Trophoblast cell (in vitro differentiated cells and primary cell): ENCODE data around the gene FAM227B. TPM values are rescaled to one million over a fixed set of nuclear protein-coding genes. Genes with fewer than 3 reads are reported as not detected.
A peak's percentile ranks its signal among the peaks of the same experiment; 100 is the strongest.
"Not testable (repeated sequence)": the region's sequence is repeated elsewhere in the genome, so short reads cannot be mapped to it uniquely, and the experiment has no call there.

Experiments
- DNase-seq, 2 donors: peaks; one replicate each; pipeline ENCODE4 v3.0.0-alpha.2; 2016
- H2AFZ ChIP-seq: 2 replicates; pipeline ENCODE4 v1.6.1; 2013; ENCODE audit warnings: low read length, moderate library complexity, mild to moderate bottlenecking; ENCODE audit not compliant: insufficient read depth, poor library complexity
- H2AK5ac ChIP-seq: 2 replicates; pipeline ENCODE4 v1.6.1; 2013; ENCODE audit warnings: mild to moderate bottlenecking, low read length
- H2BK120ac ChIP-seq: 2 replicates; pipeline ENCODE4 v1.6.1; 2013; ENCODE audit warnings: low read length, mild to moderate bottlenecking, moderate library complexity; ENCODE audit not compliant: insufficient read depth, poor library complexity
- H2BK12ac ChIP-seq: 2 replicates; pipeline ENCODE4 v1.6.1; 2013; ENCODE audit warnings: mild to moderate bottlenecking, low read length, moderate library complexity
- H2BK5ac ChIP-seq: 2 replicates; pipeline ENCODE4 v1.6.1; 2013; ENCODE audit warnings: low read length, low read depth, moderate library complexity, mild to moderate bottlenecking; ENCODE audit not compliant: poor library complexity
- H3K14ac ChIP-seq: 2 replicates; pipeline ENCODE4 v1.6.1; 2013; ENCODE audit warnings: mild to moderate bottlenecking, low read length
- H3K18ac ChIP-seq: 2 replicates; pipeline ENCODE4 v1.6.1; 2013; ENCODE audit warnings: mild to moderate bottlenecking, low read length
- H3K23ac ChIP-seq: 2 replicates; pipeline ENCODE4 v1.6.1; 2013; ENCODE audit warnings: low read length
- H3K27ac ChIP-seq: 2 replicates; pipeline ENCODE4 v1.5.1; 2013; ENCODE audit warnings: low read depth, mild to moderate bottlenecking, inconsistent platforms, low read length, moderate library complexity
- H3K27me3 ChIP-seq: 2 replicates; pipeline ENCODE4 v1.6.1; 2013; ENCODE audit warnings: inconsistent platforms, mild to moderate bottlenecking, low read length, moderate library complexity; ENCODE audit not compliant: insufficient read depth
- H3K36me3 ChIP-seq, 2 experiments: 1 replicate in 1 of 2; 2 replicates in 1 of 2; pipeline ENCODE4 v1.6.1; 2013; ENCODE audit warnings: low read length in 2 of 2, mild to moderate bottlenecking in 2 of 2, moderate library complexity in 1 of 2; ENCODE audit not compliant: insufficient read depth in 2 of 2, control insufficient read depth in 1 of 2
- H3K4ac ChIP-seq: 2 replicates; pipeline ENCODE4 v1.6.1; 2013; ENCODE audit warnings: low read depth, mild to moderate bottlenecking, low read length, moderate library complexity
- H3K4me1 ChIP-seq, 2 experiments: 1 replicate in 1 of 2; 2 replicates in 1 of 2; pipeline ENCODE4 v1.6.1; 2013; ENCODE audit warnings: low read length in 2 of 2, mild to moderate bottlenecking in 2 of 2, moderate library complexity in 1 of 2; ENCODE audit not compliant: insufficient read depth in 2 of 2, control insufficient read depth in 1 of 2
- H3K4me2 ChIP-seq: 2 replicates; pipeline ENCODE4 v1.6.1; 2013; ENCODE audit warnings: inconsistent platforms, mild to moderate bottlenecking, low read length, moderate library complexity
- H3K4me3 ChIP-seq: 2 replicates; pipeline ENCODE4 v1.5.1; 2013; ENCODE audit warnings: mild to moderate bottlenecking, low read depth, low read length, inconsistent platforms
- H3K79me1 ChIP-seq: one replicate; pipeline ENCODE4 v1.6.1; 2013; ENCODE audit warnings: low read length
- H3K79me2 ChIP-seq: 2 replicates; pipeline ENCODE4 v1.6.1; 2013; ENCODE audit warnings: low read length, mild to moderate bottlenecking; ENCODE audit not compliant: control insufficient read depth, insufficient read depth, poor library complexity
- H3K9ac ChIP-seq: 2 replicates; pipeline ENCODE4 v1.6.1; 2013; ENCODE audit warnings: mild to moderate bottlenecking, low read length
- H3K9me3 ChIP-seq: 2 replicates; pipeline ENCODE4 v1.6.1; 2013; ENCODE audit warnings: low read depth, mild to moderate bottlenecking, control low read depth, inconsistent platforms, low read length; ENCODE audit not compliant: insufficient read depth
- H4K12ac ChIP-seq: 2 replicates; pipeline ENCODE4 v1.6.1; 2013; ENCODE audit warnings: low read depth, mild to moderate bottlenecking, low read length, moderate library complexity
- H4K8ac ChIP-seq: 2 replicates; pipeline ENCODE4 v1.6.1; 2013; ENCODE audit warnings: low read depth, mild to moderate bottlenecking, low read length, moderate library complexity
- H4K91ac ChIP-seq: one replicate; pipeline ENCODE4 v1.6.1; 2013; ENCODE audit warnings: low read depth, mild to moderate bottlenecking, low read length, moderate library complexity
- WGBS: extraction: QIAGEN DNeasy Blood & Tissue Kit; methylation state at CpG from one replicate; pipeline ENCODE4 v1.1.7; 2013; ENCODE audit warnings: missing lambda C conversion rate; ENCODE audit not compliant: insufficient read length, insufficient coverage; ENCODE audit errors: extremely low coverage; 5-methylcytosine and 5-hydroxymethylcytosine counted together
- polyA plus RNA-seq: library from polyadenylated mRNA; stranded (reverse); fragments of 200-250 nt; gene quantifications from 2 replicates; pipeline ENCODE4 v1.2.3, GENCODE V29; 2013

Gene FAM227B, protein sequence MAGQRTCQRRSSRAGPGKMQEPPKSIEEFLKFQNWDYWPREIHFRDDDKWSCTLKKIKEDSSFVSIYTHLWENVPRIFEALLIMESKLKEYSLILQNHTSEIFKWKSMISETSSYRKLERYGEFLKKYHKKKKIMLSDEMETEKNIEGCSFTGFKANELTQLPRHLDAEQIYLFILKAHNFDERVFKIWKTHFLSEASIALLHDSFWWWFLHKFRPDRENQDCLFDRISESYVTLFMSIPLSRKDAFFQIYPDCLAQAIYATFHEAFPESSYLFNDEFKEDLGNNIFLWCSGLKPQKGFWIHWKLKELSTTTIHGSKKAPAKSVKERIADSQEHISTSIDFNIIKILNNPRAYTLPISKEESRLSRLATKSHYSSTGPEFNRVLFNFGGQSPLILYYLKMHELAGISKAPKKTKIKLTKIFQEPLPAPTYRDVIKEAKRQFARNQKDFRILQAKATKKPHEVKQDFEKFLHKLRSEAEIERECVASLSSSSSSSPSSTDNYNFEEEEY
- polyA plus RNA-seq, result 3.0 and 3.8 TPM in 2 replicates

- H3K36me3 ChIP-seq, result peaks cover 2 to 4% of the 10 kb centered on the region in 2 experiments
- H3K18ac ChIP-seq, result peak within 1 kb of the TSS; percentile 99
- peak within 1 kb of the TSS; percentile 99 for H3K14ac ChIP-seq
- H3K27me3 ChIP-seq, result no peaks in the 10 kb centered on the region
- peak within 1 kb of the TSS; percentile 97 for H4K91ac ChIP-seq
- peak within 1 kb of the TSS; percentile 98 for H2AFZ ChIP-seq
- DNase-seq, result peak; percentile 97 to 98
- peaks cover 2% of the 10 kb centered on the region for H3K79me2 ChIP-seq
- H2BK12ac ChIP-seq, result no peak within 1 kb of the TSS
- peak within 1 kb of the TSS; percentile 93 for H2BK5ac ChIP-seq
- H3K9me3 ChIP-seq, result peaks cover 1% of the 10 kb centered on the region
- peaks cover 0 to 3% of the 10 kb centered on the region in 2 experiments for H3K4me1 ChIP-seq
- H3K4me2 ChIP-seq, result peak within 1 kb of the TSS; percentile 71
- peak within 1 kb of the TSS; percentile 97 for H4K12ac ChIP-seq
- peak within 1 kb of the TSS; percentile 80 for H3K4me3 ChIP-seq
- H3K79me1 ChIP-seq, result peaks cover 3% of the 10 kb centered on the region
- H4K8ac ChIP-seq, result peak within 1 kb of the TSS; percentile 95
- no peak within 1 kb of the TSS for H3K23ac ChIP-seq
- H3K4ac ChIP-seq, result peak within 1 kb of the TSS; percentile 85
- no peak within 1 kb of the TSS for H2AK5ac ChIP-seq
- WGBS, result no CpG with 5 or more reads among the region's 59 CpGs
- peak within 1 kb of the TSS; percentile 90 for H3K9ac ChIP-seq
- peak within 1 kb of the TSS; percentile 79 for H3K27ac ChIP-seq
- H2BK120ac ChIP-seq, result peak within 1 kb of the TSS; percentile 98
Observed at GRCh38 chr15:49620658-49621368, at the start of gene FAM227B, which contains the start of gene DTWD1. TSS of gene FAM227B (minus strand) at chr15:49620818. CDS start at chr15:49615171, 5,647 bp downstream. TSS of gene DTWD1 (plus strand) at chr15:49621048. CDS start at chr15:49625168, 4,120 bp downstream.

- Histone ChIP-seq H3K4ac (no peak overlapping the region), H3K14ac (no peak overlapping the region), H3K27me3 (no peaks in the 10 kb centered on the region), H3K36me3 (no peaks in the 10 kb centered on the region), H3K9ac (no peak overlapping the region), H2AK5ac (no peak overlapping the region), H3K4me3 (no peak overlapping the region), H2BK12ac (no peak overlapping the region), H3K4me2 (no peak overlapping the region), H3K27ac (no peak overlapping the region), H3K4me1 (no peaks in the 10 kb centered on the region), H2BK5ac (no peak overlapping the region), H4K12ac (no peak overlapping the region), H3K9me3 (peaks cover 2% of the 10 kb centered on the region), H4K91ac (no peak overlapping the region), H3K18ac (no peak overlapping the region), H3K79me1 (no peaks in the 10 kb centered on the region), H3K79me2 (no peaks in the 10 kb centered on the region), H2BK120ac (no peak overlapping the region), H3K23ac (no peak overlapping the region), H2AFZ (no peak overlapping the region), H4K8ac (no peak overlapping the region)
- no peak for DNase-seq
- no CpG with 5 or more reads among the region's 1 CpG for WGBS
Observed at GRCh38 chr15:49669288-49669687, 48.7 kb upstream of the FAM227B start.

GRCh38 chr15:49666486-49666885, 45.9 kb upstream of the FAM227B start:
- H2BK12ac ChIP-seq, H4K12ac ChIP-seq, H3K79me2 ChIP-seq, H2BK5ac ChIP-seq, H3K4me3 ChIP-seq, H2AFZ ChIP-seq, H3K14ac ChIP-seq, H3K79me1 ChIP-seq, H3K27ac ChIP-seq, H3K23ac ChIP-seq, H3K4ac ChIP-seq, H3K9ac ChIP-seq, H3K4me2 ChIP-seq, H3K36me3 ChIP-seq, H3K18ac ChIP-seq, DNase-seq, H2AK5ac ChIP-seq, H2BK120ac ChIP-seq, H3K9me3 ChIP-seq, H4K91ac ChIP-seq, H3K27me3 ChIP-seq, H4K8ac ChIP-seq, H3K4me1 ChIP-seq: not testable (repeated sequence)
- WGBS, result no CpG with 5 or more reads among the region's 3 CpGs

GRCh38 chr15:49664716-49665115, 44.1 kb upstream of the FAM227B start:
- H4K8ac ChIP-seq, result no peak overlapping the region
- no CpG with 5 or more reads among the region's 1 CpG for WGBS

More at GRCh38 chr15:49664716-49665115, 44.1 kb upstream of the FAM227B start:
- no peak overlapping the region for H2AFZ ChIP-seq
- no peaks in the 10 kb centered on the region for H3K79me1 ChIP-seq
- no peak overlapping the region for H2BK12ac ChIP-seq
- peaks cover 2% of the 10 kb centered on the region for H3K9me3 ChIP-seq
- no peak overlapping the region for H3K4me2 ChIP-seq
- no peak overlapping the region for H3K14ac ChIP-seq
- no peak overlapping the region for H4K12ac ChIP-seq
- H3K27me3 ChIP-seq, result no peaks in the 10 kb centered on the region
- no peaks in the 10 kb centered on the region for H3K36me3 ChIP-seq
- no peak overlapping the region for H2BK120ac ChIP-seq
- H3K18ac ChIP-seq, result no peak overlapping the region
- H3K4me3 ChIP-seq, result no peak overlapping the region
- no peak overlapping the region for H4K91ac ChIP-seq
- DNase-seq, result no peak
- no peak overlapping the region for H2BK5ac ChIP-seq
- H3K23ac ChIP-seq, result no peak overlapping the region
- no peaks in the 10 kb centered on the region for H3K4me1 ChIP-seq
- H3K4ac ChIP-seq, result no peak overlapping the region
- no peak overlapping the region for H3K9ac ChIP-seq
- no peak overlapping the region for H3K27ac ChIP-seq
- H3K79me2 ChIP-seq, result no peaks in the 10 kb centered on the region
- no peak overlapping the region for H2AK5ac ChIP-seq
